GM23248 (cell line): Measurements from ENCODE around the gene WIPF2. TPM values are rescaled to one million over a fixed set of nuclear protein-coding genes. Genes with fewer than 3 reads are reported as not detected.
"Not testable (repeated sequence)": the region's sequence is repeated elsewhere in the genome, so short reads cannot be mapped to it uniquely, and the experiment has no call there.

ENCODE experiments used
- DNase-seq: peaks from one replicate; pipeline ENCODE4 v3.0.0-alpha.2; 2015
- H2AFZ ChIP-seq: fragments of 200-600 bp; sonication (generic); 2 replicates; pipeline ENCODE4 v1.6.1; 2016; ENCODE audit warnings: antibody characterized with exemption
- H3F3A ChIP-seq: fragments of 200-600 bp; sonication (generic); 2 replicates; pipeline ENCODE4 v1.6.1; 2016; ENCODE audit warnings: mild to moderate bottlenecking, antibody characterized with exemption, mixed run types; ENCODE audit not compliant: insufficient read depth
- H3K27ac ChIP-seq: fragments of 200-600 bp; sonication (generic); 2 replicates; pipeline ENCODE4 v1.5.1; 2016; ENCODE audit warnings: mild to moderate bottlenecking
- H3K27me3 ChIP-seq: fragments of 200-600 bp; sonication (generic); replicated peaks from 2 replicates; pipeline ENCODE4 v1.6.1; 2016; ENCODE audit warnings: mild to moderate bottlenecking; ENCODE audit not compliant: insufficient read depth
- H3K36me3 ChIP-seq: fragments of 200-600 bp; sonication (generic); 2 replicates; pipeline ENCODE4 v1.6.1; 2016; ENCODE audit warnings: low read depth, mild to moderate bottlenecking
- H3K4me1 ChIP-seq: fragments of 200-600 bp; sonication (generic); 2 replicates; pipeline ENCODE4 v1.6.1; 2016; ENCODE audit warnings: mild to moderate bottlenecking; ENCODE audit not compliant: insufficient read depth
- H3K4me2 ChIP-seq: fragments of 200-600 bp; sonication (generic); one replicate; pipeline ENCODE4 v1.6.1; 2016; ENCODE audit warnings: mild to moderate bottlenecking; ENCODE audit not compliant: unreplicated experiment
- H3K4me3 ChIP-seq: fragments of 200-600 bp; sonication (generic); 2 replicates; pipeline ENCODE4 v1.5.1; 2016; ENCODE audit warnings: mild to moderate bottlenecking
- H3K79me2 ChIP-seq: fragments of 200-600 bp; sonication (generic); 2 replicates; pipeline ENCODE4 v1.6.1; 2016; ENCODE audit warnings: mild to moderate bottlenecking; ENCODE audit not compliant: insufficient read depth
- H3K9ac ChIP-seq: fragments of 200-600 bp; sonication (generic); 2 replicates; pipeline ENCODE4 v1.6.1; 2016; ENCODE audit warnings: mild to moderate bottlenecking
- H3K9me2 ChIP-seq: fragments of 200-600 bp; sonication (generic); 2 replicates; pipeline ENCODE4 v1.6.1; 2016; ENCODE audit warnings: mixed run types, mild to moderate bottlenecking, moderate library complexity; ENCODE audit not compliant: insufficient read depth
- H3K9me3 ChIP-seq: fragments of 200-600 bp; sonication (generic); one replicate; pipeline ENCODE4 v1.6.1; 2017; ENCODE audit warnings: low read depth
- H4K20me1 ChIP-seq: fragments of 200-600 bp; sonication (generic); 2 replicates; pipeline ENCODE4 v1.6.0; 2016; ENCODE audit not compliant: insufficient read depth
- EZH2 ChIP-seq: fragments of 200-600 bp; sonication (generic); IDR thresholded peaks from 2 replicates; pipeline ENCODE4 v1.6.1; 2018; ENCODE audit warnings: antibody characterized with exemption, mild to moderate bottlenecking; ENCODE audit not compliant: insufficient read depth, poor library complexity, severe bottlenecking
- EZH2phosphoT487 ChIP-seq: fragments of 200-600 bp; sonication (generic); IDR thresholded peaks from 2 replicates; pipeline ENCODE4 v1.6.1; 2018; ENCODE audit warnings: antibody characterized with exemption, moderate library complexity, mild to moderate bottlenecking, low read depth; ENCODE audit not compliant: insufficient read depth
- WGBS, 2 experiments: methylation state at CpG; one replicate each; pipeline ENCODE4 v1.1.6; 2015 to 2017; ENCODE audit warnings: low lambda C conversion rate in 2 of 2, low coverage in 1 of 2; ENCODE audit errors: missing lambda C conversion rate in 2 of 2; 5-methylcytosine and 5-hydroxymethylcytosine counted together
- in situ Hi-C: fragments of 300-500 bp; cut with MboI; formaldehyde crosslinking; loops from 2 replicates; pipeline ENCODE4 v1.15.0; 2020
- polyA plus RNA-seq: library from polyadenylated mRNA; unstranded; fragments of >200 nt; fragmentation: Nextera tagmentation; extraction: Ambion mirVana; gene quantifications from 2 replicates; pipeline ENCODE4 v1.2.1, GENCODE V29; 2016
- total RNA-seq: library from RNA; depleted of rRNA; stranded (reverse); fragments of >200 nt; shearing (Covaris generic); gene quantifications from 2 replicates; pipeline ENCODE4 v1.2.3, GENCODE V29; 2014

Gene WIPF2
- total and polyA plus RNA-seq, 2 experiments from 2014 or later = 5.9 to 20.5 TPM

- Histone ChIP-seq H3K4me2 (no peak overlapping the region), H2AFZ (no peak overlapping the region), H3K9me2 (no peaks in the 10 kb centered on the region), H3K9ac (no peak overlapping the region), H3K4me3 (no peak overlapping the region), H3K27ac (no peak overlapping the region), H3K9me3 (no peaks in the 10 kb centered on the region), H3K27me3 (no peaks in the 10 kb centered on the region), H3K79me2 (no peaks in the 10 kb centered on the region), H3F3A (0 out of 2 replicates have a peak, but pooled peaks cover 12% of the 10 kb centered on the region), H3K4me1 (peaks cover 5% of the 10 kb centered on the region), H4K20me1 (no peaks in the 10 kb centered on the region), H3K36me3 (peaks cover 11% of the 10 kb centered on the region; the same call in 1 of the 2 replicates)
- in situ Hi-C loops = no loop called here
- 81 to 90% methylated on average over 5 of the region's 5 CpGs for WGBS, 2 experiments
- no peak for DNase-seq
- no peak for TF ChIP-seq EZH2phosphoT487
- no peak for TF ChIP-seq EZH2
These were observed 76.7 kb downstream of the WIPF2 start for GRCh38 chr17:40295488-40296436.

GRCh38 chr17:40297511-40297910 is 78.4 kb downstream of the WIPF2 start:
- Histone ChIP-seq H3K27me3 (no peaks in the 10 kb centered on the region), H3K9ac (no peak overlapping the region), H3K9me3 (no peaks in the 10 kb centered on the region), H3K4me2 (no peak overlapping the region), H3K27ac (no peak overlapping the region), H2AFZ (no peak overlapping the region), H3K79me2 (no peaks in the 10 kb centered on the region), H4K20me1 (no peaks in the 10 kb centered on the region), H3K4me3 (no peak overlapping the region), H3K36me3 (peaks cover 11% of the 10 kb centered on the region; the same call in 1 of the 2 replicates), H3K9me2 (no peaks in the 10 kb centered on the region), H3F3A (peaks cover 23% of the 10 kb centered on the region; the same call in 1 of the 2 replicates), H3K4me1 (peaks cover 5% of the 10 kb centered on the region)
- in situ Hi-C loops = no loop called here
- TF ChIP-seq EZH2 = no peak
- TF ChIP-seq EZH2phosphoT487 = no peak
- 85 to 93% methylated on average over 2 of the region's 2 CpGs for WGBS, 2 experiments
- DNase-seq = no peak

DNA sequence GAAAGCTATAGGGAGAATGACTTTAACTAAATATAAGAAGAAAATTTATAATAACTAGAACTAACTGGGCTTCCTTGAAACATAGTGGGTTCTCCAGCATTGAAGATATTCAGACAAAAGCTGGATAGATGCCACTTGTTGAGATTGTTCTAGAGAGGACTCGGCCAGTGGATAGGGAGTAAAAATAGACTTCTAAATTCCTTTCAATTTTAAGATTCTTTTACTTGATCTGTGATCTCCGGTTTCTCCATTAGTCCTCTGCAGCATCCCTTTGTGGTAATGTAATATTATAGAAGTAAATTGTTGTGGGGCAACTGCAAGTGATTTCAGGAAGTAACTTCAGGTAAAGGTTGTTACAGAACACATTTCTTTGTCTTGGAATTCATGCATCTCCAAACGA is 79.6 kb downstream of the WIPF2 start:
- H3K9ac ChIP-seq = no peak overlapping the region
- DNase-seq = peak; percentile 58
- no peak overlapping the region for H3K4me3 ChIP-seq
- H3K27ac ChIP-seq = 0 out of 2 replicates have a peak overlapping the region, but pooled peaks have one; percentile 18
- H4K20me1 ChIP-seq = no peaks in the 10 kb centered on the region
- WGBS, 2 experiments = 29 to 44% methylated on average over 3 of the region's 3 CpGs
- H3K9me2 ChIP-seq = no peaks in the 10 kb centered on the region
- in situ Hi-C loops = no loop called here
- peak overlapping the region; percentile 32 for H3K4me2 ChIP-seq
- no peaks in the 10 kb centered on the region for H3K79me2 ChIP-seq
- peaks cover 6% of the 10 kb centered on the region; the same call in 1 of the 2 replicates for H3K36me3 ChIP-seq
- peaks cover 17% of the 10 kb centered on the region for H3K4me1 ChIP-seq
- no peaks in the 10 kb centered on the region for H3K27me3 ChIP-seq
- peaks cover 33% of the 10 kb centered on the region for H3F3A ChIP-seq
- H2AFZ ChIP-seq = no peak overlapping the region
- no peaks in the 10 kb centered on the region for H3K9me3 ChIP-seq
- TF ChIP-seq EZH2phosphoT487 (no peak), EZH2 (no peak)

DNA sequence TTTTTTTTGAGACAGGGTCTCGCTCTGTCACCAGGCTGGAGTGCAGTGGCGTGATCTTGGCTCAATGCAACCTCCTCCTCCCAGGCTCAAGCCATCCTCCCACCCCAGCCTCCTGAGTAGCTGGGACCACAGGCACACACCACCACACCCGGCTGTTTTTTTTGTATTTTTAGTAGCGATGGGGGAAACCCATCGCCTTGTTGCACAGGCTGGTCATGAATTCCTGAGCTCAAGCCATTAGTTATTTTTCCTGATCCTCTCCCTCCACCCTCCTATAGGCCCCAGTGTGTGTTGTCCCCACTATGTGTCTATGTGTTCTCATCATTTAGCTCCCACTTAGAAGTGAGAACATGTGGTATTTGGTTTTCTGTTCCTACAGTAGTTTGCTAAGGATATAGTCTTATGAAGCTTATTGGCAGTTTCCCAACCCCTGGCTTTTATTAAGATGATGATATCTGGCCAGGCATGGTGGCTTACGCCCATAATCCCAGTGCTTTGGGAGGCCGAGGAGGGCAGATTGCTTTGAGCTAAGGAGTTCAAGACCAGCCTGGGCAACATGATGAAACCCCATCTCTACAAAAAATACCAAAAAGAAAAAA is 80.2 kb downstream of the WIPF2 start:
- H4K20me1 ChIP-seq, H2AFZ ChIP-seq, H3K27ac ChIP-seq, H3K4me2 ChIP-seq, H3K9me2 ChIP-seq, H3K36me3 ChIP-seq, H3K27me3 ChIP-seq, in situ Hi-C loops, H3K79me2 ChIP-seq, H3K9ac ChIP-seq, H3K9me3 ChIP-seq, H3K4me3 ChIP-seq: not testable (repeated sequence)
- DNase-seq = peak; percentile 61
- WGBS, 2 experiments = 68 to 73% methylated on average over 6 to 7 of the region's 7 CpGs
- Histone ChIP-seq H3F3A (peaks cover 37% of the 10 kb centered on the region), H3K4me1 (peaks cover 22% of the 10 kb centered on the region)
